Stomach (tissue), 9 donors: ENCODE data around the gene STOML2. TPM values are rescaled to one million over a fixed set of nuclear protein-coding genes. Genes with fewer than 3 reads are reported as not detected.

Source experiments
- DNase-seq, 2 donors: peaks; one replicate each; pipeline versions ENCODE4 v3.0.0 to v3.0.0-alpha.2; 2013 to 2019
- H3K27ac ChIP-seq, 5 donors: fragments of 200-600 bp in 4 of 5; sonication (generic) in 4 of 5; one replicate each; pipeline ENCODE4 v1.5.1; 2013 to 2019; ENCODE audit warnings: mild to moderate bottlenecking in 1 of 5, moderate library complexity in 1 of 5
- H3K27me3 ChIP-seq, 3 donors: fragments of 200-600 bp; sonication (generic); one replicate each; pipeline ENCODE4 v1.5.1; 2017 to 2019; ENCODE audit warnings: mixed run types in 1 of 3
- H3K36me3 ChIP-seq, 4 donors: fragments of 200-600 bp; sonication (generic); 1 replicate in 3 of 4; 2 replicates in 1 of 4; pipeline ENCODE4 v1.5.1; 2016 to 2019
- H3K4me1 ChIP-seq, 4 donors: fragments of 200-600 bp; sonication (generic); one replicate each; pipeline ENCODE4 v1.5.1; 2016 to 2019
- H3K4me3 ChIP-seq, 4 donors: fragments of 200-600 bp; sonication (generic) in 3 of 4; one replicate each; pipeline ENCODE4 v1.5.1; 2016 to 2019; ENCODE audit warnings: mild to moderate bottlenecking in 1 of 4
- H3K9me3 ChIP-seq, 4 donors: fragments of 200-600 bp; sonication (generic); one replicate each; pipeline ENCODE4 v1.5.1; 2016 to 2019
- CTCF ChIP-seq, 7 experiments: fragments of 450-650 bp in 4 of 7; fragments of 200-600 bp in 3 of 7; sonication (generic) in 3 of 7; IDR thresholded peaks; one replicate each; pipeline ENCODE4 v1.5.1; 2016 to 2019; ENCODE audit warnings: antibody characterized with exemption in 7 of 7, control low read depth in 2 of 7, mild to moderate bottlenecking in 1 of 7
- EP300 ChIP-seq: sonication (generic); formaldehyde crosslinking; IDR thresholded peaks from one replicate; pipeline ENCODE4 v1.6.1; 2017; ENCODE audit warnings: antibody characterized with exemption
- POLR2A ChIP-seq, 4 donors: fragments of 450-650 bp; IDR thresholded peaks; one replicate each; pipeline ENCODE4 v1.6.1; 2016; ENCODE audit warnings: antibody characterized with exemption in 4 of 4, control low read depth in 2 of 4, mild to moderate bottlenecking in 1 of 4, moderate library complexity in 1 of 4
- POLR2AphosphoS5 ChIP-seq, 3 donors: sonication (generic); formaldehyde crosslinking; IDR thresholded peaks; one replicate each; pipeline ENCODE4 v1.6.1; 2016; ENCODE audit warnings: antibody characterized with exemption in 3 of 3
- WGBS, 5 donors: extraction: QIAGEN DNeasy Blood & Tissue Kit in 3 of 5; methylation state at CpG; one replicate each; pipeline versions ENCODE4 v1.1.5 to v1.1.7; 2013 to 2018; 5-methylcytosine and 5-hydroxymethylcytosine counted together
- intact Hi-C: fragments of 100-400 bp; cut with DNase I; formaldehyde crosslinking; loops from one replicate; pipeline ENCODE4 v1.15.1; 2023; ENCODE audit warnings: low total_unique reads
- polyA plus RNA-seq, 3 donors: library from polyadenylated mRNA; stranded (reverse); fragments of 200-250 nt; gene quantifications; one replicate each; pipeline ENCODE4 v1.2.3, GENCODE V29; 2013
- total RNA-seq, 5 donors: library from RNA; depleted of rRNA; stranded (reverse); fragments of >200 nt; gene quantifications; one replicate each; pipeline versions ENCODE4 v1.1.0 to v1.2.3, GENCODE V29; 2014 to 2016
- donor health status: healthy with polysubstance abuse.
- donor health status: Bipolar disorder and iron deficiency.
- donor health status: healthy.

STOML2 gene
- total and polyA plus RNA-seq, 8 donors = 19.3 to 126 (median 68.6) TPM

GRCh38 chr9:35114113-35114839 is 11.3 kb upstream of the STOML2 start:
- peaks cover 46 to 73% (median 71%) of the 10 kb centered on the region in 4 donors for H3K4me1 ChIP-seq
- intact Hi-C loops = loop anchor here (10.0 kb wide), 1 partner anchor 361 kb away; no protein-coding TSS in a partner anchor
- 1 to 6% (median 2%) methylated on average over 5 of the region's 5 CpGs for WGBS, 5 donors

GRCh38 chr9:35112257-35113020 is 9.5 kb upstream of the STOML2 start:
- 70 to 85% (median 77%) methylated on average over 3 of the region's 3 CpGs for WGBS, 5 donors
- Histone ChIP-seq H3K36me3 (peaks cover 11 to 14% (median 13%) of the 10 kb centered on the region in 4 donors), H3K27me3 (no peaks in the 10 kb centered on the region), H3K4me3 (peak overlapping the region in 1 of 4 donors; percentile 75), H3K9me3 (no peaks in the 10 kb centered on the region), H3K27ac (peak overlapping the region; percentile 53 to 96 (median 92)), H3K4me1 (peaks cover 46 to 82% (median 72%) of the 10 kb centered on the region in 4 donors)
- intact Hi-C loops = loop anchor here (10.0 kb wide), 1 partner anchor 362 kb away; no protein-coding TSS in a partner anchor
- DNase-seq = no peak
- TF ChIP-seq POLR2AphosphoS5 (IDR thresholded peaks at IDR 0.05) (peak in 1 of 3 donors; percentile 17), POLR2A (IDR thresholded peaks at IDR 0.05) (no peak)

More at GRCh38 chr9:35114113-35114839, 11.3 kb upstream of the STOML2 start:
- Histone ChIP-seq H3K9me3 (no peaks in the 10 kb centered on the region), H3K27ac (peak overlapping the region; percentile 87 to 95 (median 92)), H3K4me3 (peak overlapping the region; percentile 53 to 65 (median 60)), H3K36me3 (no peaks in the 10 kb centered on the region), H3K27me3 (no peaks in the 10 kb centered on the region)
- TF ChIP-seq EP300 = no peak
- TF ChIP-seq POLR2AphosphoS5 (IDR thresholded peaks at IDR 0.05) = peak in 1 of 3 donors; percentile 43
- no peak for TF ChIP-seq POLR2A (IDR thresholded peaks at IDR 0.05)
- TF ChIP-seq CTCF (IDR thresholded peaks at IDR 0.05) = no peak
- peak; percentile 64 to 95 for DNase-seq

GRCh38 chr9:35111001-35111933 is 8.3 kb upstream of the STOML2 start:
- intact Hi-C loops = loop anchor here (10.0 kb wide), 1 partner anchor 364 kb away; no protein-coding TSS in a partner anchor
- Histone ChIP-seq H3K9me3 (no peaks in the 10 kb centered on the region), H3K4me1 (peaks cover 42 to 70% (median 61%) of the 10 kb centered on the region in 4 donors), H3K4me3 (peak overlapping the region; percentile 75 to 87 (median 76)), H3K27ac (peak overlapping the region; percentile 87 to 96 (median 92)), H3K27me3 (no peaks in the 10 kb centered on the region), H3K36me3 (peaks cover 21 to 26% (median 25%) of the 10 kb centered on the region in 4 donors)
- WGBS, 5 donors = 1 to 2% (median 1%) methylated on average over 34 to 57 of the region's 57 CpGs
- DNase-seq = peak; percentile 99
- TF ChIP-seq POLR2AphosphoS5 (IDR thresholded peaks at IDR 0.05) (peak; percentile 17 to 80 (median 70)), CTCF (IDR thresholded peaks at IDR 0.05) (no peak), POLR2A (IDR thresholded peaks at IDR 0.05) (no peak)

- H3K27ac ChIP-seq = peak overlapping the region; percentile 87 to 96 (median 92)
- TF ChIP-seq EP300 (no peak), POLR2A (IDR thresholded peaks at IDR 0.05) (no peak), CTCF (IDR thresholded peaks at IDR 0.05) (no peak), POLR2AphosphoS5 (IDR thresholded peaks at IDR 0.05) (no peak)
- no peaks in the 10 kb centered on the region for H3K9me3 ChIP-seq
- H3K36me3 ChIP-seq = peaks cover 31 to 35% (median 34%) of the 10 kb centered on the region in 4 donors
- intact Hi-C loops = loop anchor here (10.0 kb wide), 1 partner anchor 364 kb away; no protein-coding TSS in a partner anchor
- peaks cover 41 to 67% (median 57%) of the 10 kb centered on the region in 4 donors for H3K4me1 ChIP-seq
- H3K27me3 ChIP-seq = no peaks in the 10 kb centered on the region
- peak overlapping the region; percentile 75 to 87 (median 76) for H3K4me3 ChIP-seq
- DNase-seq = peak; percentile 26 to 61
- WGBS, 5 donors = 8 to 44% (median 28%) methylated on average over 2 to 3 of the region's 3 CpGs
Measured at GRCh38 chr9:35110327-35110761, 7.4 kb upstream of the STOML2 start.
